HG03066 (cell line): ENCODE measurements around the gene SOBP.
"Not testable (repeated sequence)": the region's sequence is repeated elsewhere in the genome, so short reads cannot be mapped to it uniquely, and the experiment has no call there.

ENCODE experiments used
- ATAC-seq: cut with Tn5 transposase; IDR thresholded peaks from one replicate; pipeline ENCODE4 v1.9.1; 2021; ENCODE audit warnings: low read depth; ENCODE audit not compliant: unreplicated experiment

Gene SOBP

DNA sequence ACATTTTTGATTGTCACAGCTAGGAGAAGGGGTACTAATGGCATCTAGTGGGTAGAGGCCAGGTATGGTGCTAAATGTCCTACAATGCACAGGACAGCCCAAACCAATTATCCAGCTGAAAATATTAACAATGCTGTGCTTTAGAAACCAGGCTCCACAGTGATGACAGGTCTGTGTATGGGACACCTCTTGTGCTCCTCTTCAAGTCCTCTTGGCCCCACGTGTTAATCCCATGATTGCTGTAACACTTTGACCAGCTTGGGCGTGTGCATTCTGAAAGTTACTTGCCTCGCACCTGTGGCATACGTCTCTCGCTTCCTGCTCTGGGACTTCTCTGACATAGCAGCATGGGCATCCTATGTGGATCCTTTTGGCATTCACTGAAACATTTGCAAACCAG is 29.3 kb downstream of the SOBP start:
- not testable (repeated sequence) for ATAC-seq

DNA sequence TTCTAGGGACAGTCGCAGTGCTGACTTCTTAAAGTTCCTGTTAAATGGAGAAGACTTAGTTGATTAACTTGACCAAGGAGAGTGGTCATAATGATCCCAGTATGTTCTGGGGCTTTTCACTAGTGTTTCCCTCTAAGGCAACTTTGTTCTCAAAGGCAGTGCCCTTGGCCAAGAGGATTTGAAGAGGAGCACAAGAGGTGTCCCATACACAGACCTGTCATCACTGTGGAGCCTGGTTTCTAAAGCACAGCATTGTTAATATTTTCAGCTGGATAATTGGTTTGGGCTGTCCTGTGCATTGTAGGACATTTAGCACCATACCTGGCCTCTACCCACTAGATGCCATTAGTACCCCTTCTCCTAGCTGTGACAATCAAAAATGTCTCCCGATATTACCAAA is 30.8 kb downstream of the SOBP start:
- not testable (repeated sequence) for ATAC-seq

DNA sequence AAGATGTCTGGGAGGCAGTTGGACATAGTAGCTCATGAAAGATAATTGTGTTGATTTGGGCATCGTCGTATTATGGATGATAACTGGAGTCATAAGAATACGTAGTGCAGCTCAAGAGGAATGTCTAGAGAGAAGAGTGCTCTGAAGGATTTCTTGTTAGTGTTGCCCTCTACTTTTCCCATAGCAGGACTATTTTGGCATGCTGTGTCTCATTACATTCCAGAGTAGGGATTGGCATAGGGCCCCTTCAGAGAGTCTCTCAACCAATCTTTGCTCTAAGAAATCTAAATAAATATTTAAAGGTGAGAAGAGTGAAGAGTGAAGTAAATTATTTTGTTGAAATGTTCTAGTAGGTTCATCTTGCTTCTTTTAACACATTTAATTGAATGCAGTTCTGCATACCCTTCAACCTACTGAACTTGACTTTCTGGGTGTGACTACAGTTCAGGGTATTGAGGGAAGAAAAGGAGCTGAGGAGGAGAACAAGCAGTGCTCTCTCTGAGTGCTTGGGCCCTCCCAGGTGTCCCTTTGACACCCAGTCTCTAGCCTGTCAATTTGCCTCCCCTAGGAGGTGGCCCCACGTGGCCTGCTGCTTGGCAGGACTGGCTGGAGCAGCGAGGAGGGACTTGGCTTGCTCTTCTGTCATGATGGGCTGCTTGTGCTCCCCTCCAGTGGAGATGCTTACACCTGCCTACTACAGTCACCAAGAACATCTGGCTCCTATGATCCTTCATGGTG is 33.3 kb downstream of the SOBP start:
- ATAC-seq: no peak

DNA sequence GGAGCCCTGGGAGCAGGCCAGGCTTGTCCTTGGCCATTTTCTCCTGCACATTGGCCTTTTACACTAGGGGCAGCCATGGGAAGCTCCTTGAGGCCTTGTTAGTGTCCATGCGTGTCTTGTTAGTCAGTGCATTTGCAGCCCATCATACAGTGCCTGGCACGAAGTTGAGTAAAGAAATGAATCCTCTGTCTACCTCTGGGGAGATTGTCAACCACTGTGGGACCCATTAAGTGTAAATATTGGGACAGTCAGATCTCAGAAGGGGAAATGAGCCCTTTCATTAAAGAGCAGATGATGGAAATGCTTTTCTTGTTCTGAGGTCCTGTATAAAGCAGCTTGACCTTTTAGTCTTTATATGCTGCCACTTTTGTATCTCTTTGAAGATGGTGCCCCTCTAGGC is 33.9 kb downstream of the SOBP start:
- no peak for ATAC-seq

DNA sequence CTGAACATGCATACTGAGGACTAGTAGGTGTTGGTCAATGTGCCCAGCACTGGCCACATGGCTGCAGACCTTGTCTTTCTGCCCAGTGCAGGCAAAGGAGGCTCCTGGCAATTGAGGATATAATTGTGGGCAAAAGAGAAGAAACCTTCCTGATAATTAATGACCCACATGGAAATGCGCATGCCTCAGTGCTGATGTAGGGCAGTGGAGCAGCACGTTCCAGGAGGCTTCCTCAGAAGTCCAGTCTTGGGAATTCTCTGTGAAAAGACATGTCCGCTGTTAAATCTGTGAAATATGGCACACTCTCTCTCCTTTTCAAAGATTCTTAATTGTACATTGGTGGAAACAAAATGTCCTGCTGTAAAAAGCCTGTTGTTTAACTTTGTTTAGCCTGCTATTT is 34.7 kb downstream of the SOBP start:
- no peak for ATAC-seq

DNA sequence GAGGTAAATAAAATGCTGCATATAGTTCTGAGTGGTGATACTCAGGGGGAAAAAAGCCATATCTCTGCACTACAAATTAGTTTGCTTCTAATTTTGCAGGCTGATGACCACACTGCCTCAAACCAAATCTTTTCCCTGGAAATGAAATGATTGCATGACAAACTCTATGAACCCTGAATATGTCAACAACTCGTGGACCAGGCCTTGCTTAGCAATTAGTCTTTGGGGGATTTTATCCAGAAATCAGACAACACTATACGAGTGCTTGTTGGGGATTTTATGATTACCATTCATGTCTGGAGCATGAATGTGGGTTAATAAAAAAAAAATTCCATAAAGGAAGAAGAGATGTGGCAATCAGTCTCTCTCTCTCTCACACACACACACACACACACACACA is 42.0 kb downstream of the SOBP start:
- ATAC-seq: no peak

DNA sequence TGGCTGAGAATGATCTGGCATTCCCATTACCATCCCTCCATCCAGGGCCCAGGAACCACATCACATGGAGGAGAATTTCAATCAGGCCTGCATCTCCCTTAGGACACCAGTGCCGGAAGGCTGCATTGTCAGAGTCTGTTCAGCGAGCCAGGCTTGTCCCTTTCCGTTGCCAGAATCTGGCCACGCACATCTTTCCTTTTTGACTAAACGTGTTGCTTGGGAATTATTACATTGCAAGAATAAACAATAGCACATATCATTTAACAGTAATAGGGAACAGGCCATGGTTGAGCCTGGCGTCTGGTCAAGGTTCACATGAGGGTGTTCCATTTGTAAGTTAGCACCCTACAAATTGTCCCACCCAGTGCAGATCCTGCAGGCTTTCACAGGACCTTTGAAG is 42.8 kb downstream of the SOBP start:
- ATAC-seq: no peak

DNA sequence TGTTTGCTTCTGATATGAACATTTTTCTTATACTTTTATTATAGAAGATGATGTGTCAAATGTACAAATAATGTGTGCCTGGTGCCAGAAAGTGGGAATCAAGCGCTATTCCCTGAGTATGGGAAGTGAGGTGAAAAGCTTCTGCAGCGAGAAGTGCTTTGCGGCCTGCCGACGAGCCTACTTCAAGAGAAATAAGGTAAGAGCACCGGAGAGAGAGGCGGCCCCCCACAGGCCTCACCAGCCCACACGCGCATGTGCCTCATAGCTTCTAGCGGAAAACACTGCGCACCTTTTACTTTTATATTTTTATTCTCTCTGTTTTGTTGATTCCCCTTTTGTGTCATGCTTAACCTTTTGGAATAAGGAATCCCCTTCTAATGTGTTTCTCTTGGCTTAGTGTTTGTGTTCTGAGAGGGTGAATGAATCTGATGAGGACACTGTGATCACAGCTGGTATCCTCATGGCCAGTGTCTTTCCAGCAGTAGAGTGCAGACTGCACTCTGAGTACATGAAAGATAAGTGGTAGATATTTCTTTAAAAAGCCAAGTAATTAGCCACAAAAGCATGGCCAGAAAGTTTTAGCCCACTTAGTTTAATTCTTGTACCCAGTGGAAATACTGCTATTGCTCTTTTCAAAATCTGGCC is 43.6 kb downstream of the SOBP start:
- no peak for ATAC-seq

DNA sequence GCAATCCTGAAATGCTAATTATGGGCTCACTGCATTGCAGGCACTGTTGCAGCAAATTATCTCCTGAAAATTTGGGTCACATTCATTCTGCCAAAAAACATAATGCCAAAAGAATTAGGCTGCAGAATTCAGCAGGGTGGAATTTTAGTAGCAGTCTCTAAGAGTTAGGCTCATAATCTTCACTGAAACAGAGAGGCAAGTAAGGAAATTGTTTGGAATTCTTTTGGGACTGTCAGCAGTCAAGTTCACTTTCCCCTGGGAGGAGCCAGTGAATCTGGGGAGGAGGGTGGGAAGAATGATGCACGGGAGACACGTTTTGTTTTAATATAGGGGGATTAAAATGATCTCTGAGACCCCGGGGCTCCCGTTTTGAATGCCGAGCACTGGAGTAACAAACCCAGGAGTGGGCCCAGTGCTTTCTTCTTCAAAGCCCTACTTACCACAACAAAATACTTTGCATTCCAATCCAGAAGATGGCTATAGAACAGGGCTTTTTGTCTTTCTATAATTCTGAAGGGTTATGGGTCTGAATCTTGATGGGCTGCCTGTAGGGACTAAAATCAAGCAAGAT is 44.7 kb downstream of the SOBP start:
- no peak for ATAC-seq

DNA sequence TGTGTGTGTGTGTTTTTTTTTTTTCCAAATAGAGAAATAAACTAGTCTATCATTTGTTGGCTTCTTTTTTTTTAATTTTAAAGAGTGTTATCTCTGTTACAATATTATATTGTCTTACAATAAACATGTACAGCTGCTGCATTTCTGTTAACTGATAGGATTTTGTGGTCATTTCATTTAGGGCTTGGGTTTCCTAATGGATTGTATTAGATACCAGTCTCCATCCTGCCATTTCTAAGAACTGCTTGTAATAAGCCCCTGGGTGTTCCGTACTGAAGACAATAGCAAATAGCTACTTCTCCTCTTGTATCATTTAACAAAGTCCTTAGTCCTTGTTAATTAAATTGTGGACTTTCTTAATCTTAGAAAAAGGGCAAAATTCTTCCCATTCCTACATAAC is 45.7 kb downstream of the SOBP start:
- no peak for ATAC-seq

DNA sequence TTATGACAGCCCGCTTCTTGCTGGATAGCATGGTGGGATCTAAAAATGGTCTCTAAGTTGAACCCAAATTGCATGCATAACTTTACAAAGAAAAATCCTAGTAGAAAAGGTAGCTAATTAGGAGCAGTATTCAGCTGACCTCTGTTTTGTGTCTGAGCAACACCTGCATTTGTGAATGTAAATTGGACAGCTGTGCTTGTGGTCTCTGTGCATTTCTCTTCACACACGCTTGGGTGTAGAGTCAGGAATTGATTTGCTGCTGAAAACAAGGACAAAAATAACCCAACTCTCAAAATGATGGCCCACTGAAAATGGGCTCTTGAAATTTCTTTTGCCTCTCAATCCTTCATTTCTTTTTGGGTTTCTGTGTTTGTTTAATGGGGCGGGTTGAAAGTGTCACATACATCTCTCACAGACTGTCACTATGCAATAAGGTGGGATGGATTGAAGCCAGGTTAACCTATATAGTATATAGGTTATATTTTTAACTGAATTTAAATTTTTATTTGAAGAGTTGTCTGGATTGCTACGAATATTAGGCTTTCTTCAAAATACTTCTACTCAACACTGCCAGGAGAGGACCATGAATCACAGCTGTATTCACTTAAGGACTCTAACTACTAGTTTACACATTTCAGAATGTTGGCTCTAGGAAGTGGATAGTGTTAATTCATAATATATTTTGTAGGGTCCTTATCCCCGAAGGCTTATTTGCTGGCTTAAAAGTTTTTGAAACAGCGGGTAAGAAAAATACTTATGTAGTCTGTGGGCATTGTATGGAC is 46.5 kb downstream of the SOBP start:
- ATAC-seq: no peak

DNA sequence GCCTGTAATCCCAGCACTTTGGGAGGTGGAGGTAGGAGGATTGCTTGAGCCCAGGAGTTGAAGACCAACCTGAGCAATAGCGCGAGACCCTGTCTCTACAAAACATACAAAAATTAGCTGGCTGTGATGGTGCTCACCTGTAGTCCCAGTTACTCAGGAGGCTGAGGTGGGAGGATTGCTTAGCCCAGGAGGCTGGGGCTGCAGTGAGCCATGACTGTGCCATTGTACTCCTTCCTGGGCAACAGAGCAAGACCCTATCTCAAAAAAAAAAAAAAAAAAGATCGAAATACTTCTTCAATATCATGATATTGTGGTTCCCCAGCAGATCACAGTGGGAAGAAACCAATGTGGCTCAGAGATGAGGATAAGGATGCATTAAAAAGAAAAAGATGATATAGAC is 47.6 kb downstream of the SOBP start:
- ATAC-seq: no peak

DNA sequence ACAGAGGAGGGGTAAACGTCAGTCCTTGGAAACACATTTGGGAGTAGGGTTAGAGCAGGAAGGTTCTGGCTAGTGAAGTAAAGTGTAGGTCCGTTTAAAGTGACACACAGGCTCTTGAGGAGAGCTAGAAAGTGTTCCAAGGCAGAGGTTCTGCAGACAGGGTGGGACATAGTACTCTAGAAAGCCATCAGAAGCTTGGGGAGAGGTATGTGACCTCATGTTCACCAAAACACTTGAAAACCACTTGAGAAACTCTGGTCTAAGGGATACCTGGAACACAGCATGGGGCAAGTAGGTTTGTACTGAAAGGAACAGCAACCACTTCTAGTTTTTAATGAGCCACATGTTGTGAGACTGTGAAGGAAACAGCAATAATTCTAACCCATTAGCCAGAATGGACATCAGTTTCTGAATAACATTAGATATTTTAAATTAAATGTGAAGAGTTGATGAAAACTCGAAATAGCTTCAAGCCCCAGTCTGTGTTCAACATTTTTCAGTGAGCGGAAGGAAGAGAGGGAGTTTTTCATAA is 49.0 kb downstream of the SOBP start:
- ATAC-seq: no peak

DNA sequence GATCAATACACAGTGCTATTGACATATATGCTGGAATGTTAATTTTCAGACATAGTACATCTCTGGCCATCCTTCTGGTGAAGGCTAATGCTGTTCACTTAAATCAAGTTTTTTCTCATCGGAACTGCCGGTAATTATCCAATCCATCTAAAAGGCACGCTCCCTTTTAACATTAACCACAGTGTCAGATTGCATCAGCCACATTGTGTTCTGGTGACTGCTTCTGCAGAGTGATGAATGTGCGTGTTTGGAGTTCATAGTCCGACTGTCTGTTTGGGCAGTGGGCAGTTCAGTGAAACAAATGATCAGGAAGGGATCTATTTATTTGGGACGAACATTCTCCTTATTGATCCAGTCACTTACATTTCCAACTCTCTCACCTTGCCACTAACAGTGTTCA is 49.5 kb downstream of the SOBP start:
- no peak for ATAC-seq

DNA sequence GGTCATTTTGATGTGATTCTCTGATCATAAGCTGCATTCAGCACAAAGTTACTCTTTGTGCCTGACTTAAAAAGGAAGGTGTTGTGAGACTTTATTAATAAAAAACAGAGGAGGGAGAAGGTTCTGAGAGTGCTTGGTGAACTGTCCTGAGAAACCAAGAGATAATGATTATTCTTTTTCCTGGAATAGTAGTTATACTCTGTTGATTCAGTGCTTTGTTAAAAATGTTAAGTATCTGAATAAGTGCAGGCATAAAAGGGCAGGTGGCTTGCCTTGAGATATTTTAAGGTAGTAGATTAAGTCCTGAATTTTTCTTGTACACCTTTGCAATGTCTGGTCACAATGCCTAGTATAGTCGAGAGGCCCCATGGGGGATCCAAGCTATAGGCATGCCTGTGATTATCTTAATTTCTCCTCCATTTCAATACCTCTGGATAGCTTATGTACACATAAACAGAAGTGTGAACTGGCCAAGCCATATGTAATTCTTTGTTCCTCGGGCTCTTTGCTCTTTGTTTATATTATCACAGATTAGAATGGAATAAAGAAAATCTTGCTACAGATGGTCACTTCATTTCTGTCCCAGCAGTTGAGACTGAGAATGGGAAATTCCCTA is 50.0 kb downstream of the SOBP start:
- no peak for ATAC-seq

DNA sequence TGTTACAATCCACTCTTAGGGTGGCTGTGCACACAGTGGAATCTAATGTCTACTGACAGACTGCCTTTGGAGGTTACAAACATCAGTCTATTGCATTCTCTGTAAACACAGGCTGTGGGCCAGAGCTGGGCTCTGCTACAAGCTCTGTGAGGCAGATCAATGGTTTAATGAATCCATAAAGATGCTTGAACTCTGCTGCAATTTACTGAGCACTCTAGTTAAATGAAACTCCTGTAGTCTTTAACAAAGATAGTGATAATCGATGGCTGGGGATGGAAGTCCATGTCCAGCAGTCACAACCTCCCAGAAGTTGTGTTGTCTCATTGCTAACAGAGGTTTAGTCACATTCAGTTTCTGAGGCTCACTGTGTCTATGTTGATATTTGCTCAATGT is 50.5 kb downstream of the SOBP start:
- no peak for ATAC-seq

DNA sequence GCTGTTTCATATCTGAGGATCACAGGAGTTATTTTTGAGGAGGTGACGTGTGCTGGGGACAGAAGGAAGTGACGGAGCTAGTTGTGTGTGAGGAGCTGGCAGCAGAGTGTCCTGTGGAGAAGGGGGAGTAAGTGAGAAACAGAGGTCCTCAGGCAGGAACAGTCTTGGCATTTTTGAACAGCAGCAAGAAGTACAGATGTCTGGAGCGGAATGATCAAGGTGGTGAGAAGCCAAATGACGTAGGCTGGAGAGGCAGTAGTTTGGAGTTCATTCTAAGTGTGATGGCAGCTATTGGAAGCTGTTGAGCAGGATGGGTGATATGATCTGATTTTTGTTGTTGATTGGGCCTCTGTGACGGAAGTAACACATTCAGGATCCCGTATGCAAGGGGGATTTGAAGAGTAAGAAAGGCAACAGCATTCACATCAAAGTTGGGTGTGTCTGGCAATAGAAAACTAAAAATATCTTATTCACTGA is 52.3 kb downstream of the SOBP start:
- ATAC-seq: no peak

DNA sequence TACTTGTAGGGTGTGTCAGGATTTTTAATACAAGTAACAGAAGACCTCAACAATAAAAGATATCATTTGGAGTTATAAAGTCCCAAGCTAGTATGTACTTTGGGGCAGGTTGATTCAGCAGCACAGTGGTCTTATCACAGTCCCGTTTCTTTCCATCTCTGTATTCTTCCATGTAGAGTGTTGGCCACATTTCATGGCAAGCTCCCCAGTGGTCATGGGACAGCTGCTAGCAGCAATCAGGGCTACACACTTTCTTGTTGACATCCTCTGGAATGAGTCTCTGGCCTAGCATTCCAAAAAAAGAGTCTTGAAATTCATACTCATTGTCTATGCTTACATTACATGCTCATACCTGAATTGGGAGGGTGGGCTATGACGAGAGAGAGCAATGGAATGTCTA is 53.2 kb downstream of the SOBP start:
- ATAC-seq: no peak

DNA sequence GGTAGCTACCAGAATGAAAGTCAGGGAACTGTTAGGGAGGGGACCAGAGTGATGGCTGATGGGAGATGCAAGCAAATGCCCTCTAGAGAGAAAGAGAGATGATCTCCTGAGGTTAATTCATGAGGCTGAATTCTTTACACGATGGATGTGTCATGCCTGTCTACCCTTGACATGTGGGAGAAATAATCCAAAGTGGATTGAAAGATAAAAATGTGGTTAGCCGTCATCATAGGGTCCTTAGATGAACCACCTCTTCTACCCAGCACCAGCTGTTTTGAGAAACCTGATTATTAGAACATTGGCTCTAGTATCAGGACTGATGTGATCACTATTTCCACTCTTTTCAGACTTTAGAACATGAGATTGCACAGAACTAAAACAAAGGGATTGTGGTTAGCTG is 53.6 kb downstream of the SOBP start:
- ATAC-seq: no peak

DNA sequence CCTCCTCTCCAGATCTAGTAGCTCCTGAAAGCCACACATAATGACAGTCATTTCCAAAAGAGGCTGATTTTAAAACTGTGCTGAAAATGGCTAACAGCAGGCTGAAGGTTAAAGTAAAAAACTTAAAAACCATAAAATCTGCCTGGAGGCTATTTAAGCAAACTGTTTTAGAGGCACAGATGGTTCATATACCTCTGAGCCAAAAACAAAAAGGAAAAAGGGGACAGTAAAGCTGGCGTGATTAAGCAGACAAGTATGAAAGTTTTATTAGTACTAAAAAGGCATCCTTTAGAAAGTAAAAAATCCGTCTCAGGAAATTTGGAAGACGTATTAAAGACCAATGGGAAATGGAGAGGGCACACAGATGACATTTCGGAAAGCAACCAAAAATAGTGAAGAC is 55.8 kb downstream of the SOBP start:
- ATAC-seq: no peak
